Vagina (tissue), 2 donors: ENCODE measurements around the gene TNFRSF13B. TPM values are rescaled to one million over a fixed set of nuclear protein-coding genes. Genes with fewer than 3 reads are reported as not detected.
"Not testable (repeated sequence)": the region's sequence is repeated elsewhere in the genome, so short reads cannot be mapped to it uniquely, and the experiment has no call there.

Source experiments
- DNase-seq, 2 donors: peaks; one replicate each; pipeline ENCODE4 v3.0.0-alpha.2; 2017; ENCODE audit errors: extremely low spot score in 2 of 2
- H3K27ac ChIP-seq: fragments of 200-600 bp; sonication (generic); one replicate; pipeline ENCODE4 v1.5.1; 2019
- H3K27me3 ChIP-seq: fragments of 200-600 bp; sonication (generic); one replicate; pipeline ENCODE4 v1.5.1; 2019
- H3K36me3 ChIP-seq, 2 donors: fragments of 200-600 bp; sonication (generic); one replicate each; pipeline ENCODE4 v1.5.1; 2017 to 2019
- H3K4me1 ChIP-seq: fragments of 200-600 bp; sonication (generic); one replicate; pipeline ENCODE4 v1.5.1; 2019
- H3K4me3 ChIP-seq, 2 donors: fragments of 200-600 bp; sonication (generic); 1 replicate in 1 of 2; 2 replicates in 1 of 2; pipeline ENCODE4 v1.5.1; 2016 to 2019
- H3K9me3 ChIP-seq: fragments of 200-600 bp; sonication (generic); one replicate; pipeline ENCODE4 v1.5.1; 2019
- POLR2A ChIP-seq, 2 donors: fragments of 450-650 bp; IDR thresholded peaks; one replicate each; pipeline ENCODE4 v1.6.1; 2017; ENCODE audit warnings: antibody characterized with exemption in 2 of 2, mild to moderate bottlenecking in 2 of 2, moderate library complexity in 2 of 2
- POLR2AphosphoS5 ChIP-seq, 2 donors: sonication (generic); formaldehyde crosslinking; IDR thresholded peaks; one replicate each; pipeline ENCODE4 v1.9.0; 2017; ENCODE audit warnings: antibody characterized with exemption in 2 of 2, mild to moderate bottlenecking in 2 of 2, low read depth in 1 of 2; ENCODE audit not compliant: insufficient read depth in 1 of 2
- intact Hi-C: fragments of 100-400 bp; cut with DNase I; formaldehyde crosslinking; loops from one replicate; pipeline ENCODE4 v1.15.1; 2023
- total RNA-seq: library from RNA; depleted of rRNA; stranded (reverse); fragments of >200 nt; gene quantifications from one replicate; pipeline ENCODE4 v1.2.3, GENCODE V29; 2016
- TF ChIP-seq, protein P1 (sequence below), 3 experiments: fragments of 450-650 bp in 2 of 3; fragments of 200-600 bp in 1 of 3; sonication (generic) in 1 of 3; IDR thresholded peaks; one replicate each; pipeline ENCODE4 v1.5.1; 2017 to 2019; ENCODE audit warnings: antibody characterized with exemption in 3 of 3, mild to moderate bottlenecking in 2 of 3, moderate library complexity in 2 of 3

Gene TNFRSF13B
- total RNA-seq, 1 donor from 2014 or later, result not detected

DNA sequence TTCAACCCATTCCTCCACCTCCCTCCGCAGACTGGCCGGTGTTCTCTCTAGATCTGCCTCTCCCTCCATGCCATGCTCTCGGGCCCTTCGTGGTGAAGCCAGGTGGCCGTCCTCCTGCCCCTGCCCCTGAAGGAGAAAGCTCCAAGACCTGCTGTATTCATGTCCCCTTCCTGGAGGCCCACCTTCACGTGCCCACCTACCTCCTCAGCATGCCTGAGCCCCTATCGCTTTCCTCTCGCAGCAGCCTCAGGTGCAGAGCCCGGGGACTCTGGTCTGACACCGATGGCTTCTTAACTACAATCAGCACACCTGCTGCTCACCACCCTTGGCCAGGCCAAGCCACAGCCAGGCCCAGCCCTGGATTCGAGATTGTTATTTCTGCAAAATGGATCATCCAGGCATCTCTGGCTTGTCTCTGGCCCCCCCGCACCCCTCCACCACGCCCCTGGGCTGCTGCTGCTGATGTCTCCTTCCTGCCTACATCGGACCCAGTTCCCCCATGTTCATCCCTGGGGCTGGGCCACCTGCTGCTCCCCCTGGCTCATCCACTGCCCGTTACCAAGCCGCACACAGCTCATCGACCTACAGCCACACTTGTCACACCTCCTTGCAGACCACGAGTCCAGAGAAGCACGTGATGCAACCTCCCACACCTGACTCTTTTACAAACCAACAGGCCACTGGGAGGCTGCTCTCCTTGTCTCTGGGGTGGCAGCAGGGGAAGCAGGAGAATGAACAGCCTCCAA is 32.5 kb upstream of the TNFRSF13B start:
- no peaks in the 10 kb centered on the region for H3K27me3 ChIP-seq
- intact Hi-C loops, result loop anchor here (10.0 kb wide), 1 partner anchor 130 kb away; no protein-coding TSS in a partner anchor
- no peaks in the 10 kb centered on the region for H3K9me3 ChIP-seq
- H3K4me3 ChIP-seq, result no peak overlapping the region
- TF ChIP-seq, protein P1, sequence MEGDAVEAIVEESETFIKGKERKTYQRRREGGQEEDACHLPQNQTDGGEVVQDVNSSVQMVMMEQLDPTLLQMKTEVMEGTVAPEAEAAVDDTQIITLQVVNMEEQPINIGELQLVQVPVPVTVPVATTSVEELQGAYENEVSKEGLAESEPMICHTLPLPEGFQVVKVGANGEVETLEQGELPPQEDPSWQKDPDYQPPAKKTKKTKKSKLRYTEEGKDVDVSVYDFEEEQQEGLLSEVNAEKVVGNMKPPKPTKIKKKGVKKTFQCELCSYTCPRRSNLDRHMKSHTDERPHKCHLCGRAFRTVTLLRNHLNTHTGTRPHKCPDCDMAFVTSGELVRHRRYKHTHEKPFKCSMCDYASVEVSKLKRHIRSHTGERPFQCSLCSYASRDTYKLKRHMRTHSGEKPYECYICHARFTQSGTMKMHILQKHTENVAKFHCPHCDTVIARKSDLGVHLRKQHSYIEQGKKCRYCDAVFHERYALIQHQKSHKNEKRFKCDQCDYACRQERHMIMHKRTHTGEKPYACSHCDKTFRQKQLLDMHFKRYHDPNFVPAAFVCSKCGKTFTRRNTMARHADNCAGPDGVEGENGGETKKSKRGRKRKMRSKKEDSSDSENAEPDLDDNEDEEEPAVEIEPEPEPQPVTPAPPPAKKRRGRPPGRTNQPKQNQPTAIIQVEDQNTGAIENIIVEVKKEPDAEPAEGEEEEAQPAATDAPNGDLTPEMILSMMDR (IDR thresholded peaks at IDR 0.05), result no peak
- TF ChIP-seq POLR2AphosphoS5 (IDR thresholded peaks at IDR 0.05; ENCODE audit: insufficient read depth in 1 of 2, low read depth in 1 of 2) (no peak), POLR2A (IDR thresholded peaks at IDR 0.05) (no peak)
- no peak for DNase-seq
- H3K36me3 ChIP-seq, result no peaks in the 10 kb centered on the region
- peaks cover 14% of the 10 kb centered on the region for H3K4me1 ChIP-seq
- H3K27ac ChIP-seq, result no peak overlapping the region

GRCh38 chr17:17002731-17003715 is 31.1 kb upstream of the TNFRSF13B start:
- not testable (repeated sequence) for H3K27me3 ChIP-seq, H3K4me3 ChIP-seq, H3K27ac ChIP-seq, DNase-seq, H3K9me3 ChIP-seq, H3K36me3 ChIP-seq, H3K4me1 ChIP-seq
- intact Hi-C loops, result loop anchor here (10.0 kb wide), 1 partner anchor 132 kb away; no protein-coding TSS in a partner anchor

- Histone ChIP-seq H3K27me3 (no peaks in the 10 kb centered on the region), H3K4me1 (peaks cover 8% of the 10 kb centered on the region), H3K9me3 (no peaks in the 10 kb centered on the region), H3K27ac (no peak overlapping the region), H3K36me3 (no peaks in the 10 kb centered on the region), H3K4me3 (no peak overlapping the region)
- DNase-seq, result no peak
- intact Hi-C loops, result loop anchor here (10.0 kb wide), 1 partner anchor 133 kb away; no protein-coding TSS in a partner anchor
- TF ChIP-seq, protein P1 (IDR thresholded peaks at IDR 0.05), result peak; percentile 93 to 97 (median 93)
- TF ChIP-seq POLR2AphosphoS5 (IDR thresholded peaks at IDR 0.05; ENCODE audit: insufficient read depth in 1 of 2, low read depth in 1 of 2), result peak; percentile 36 to 39
- no peak for TF ChIP-seq POLR2A (IDR thresholded peaks at IDR 0.05)
These were observed 30.1 kb upstream of the TNFRSF13B start for GRCh38 chr17:17001874-17002520.

GRCh38 chr17:17001076-17001777 is 29.3 kb upstream of the TNFRSF13B start:
- TF ChIP-seq, protein P1 (IDR thresholded peaks at IDR 0.05), result no peak
- TF ChIP-seq POLR2A (IDR thresholded peaks at IDR 0.05) (no peak), POLR2AphosphoS5 (IDR thresholded peaks at IDR 0.05; ENCODE audit: insufficient read depth in 1 of 2, low read depth in 1 of 2) (no peak)
- DNase-seq, result no peak
- H3K9me3 ChIP-seq, result no peaks in the 10 kb centered on the region
- peaks cover 8% of the 10 kb centered on the region for H3K4me1 ChIP-seq
- H3K4me3 ChIP-seq, result no peak overlapping the region
- H3K27ac ChIP-seq, result no peak overlapping the region
- no peaks in the 10 kb centered on the region for H3K36me3 ChIP-seq
- intact Hi-C loops, result loop anchor here (10.0 kb wide), 1 partner anchor 134 kb away; no protein-coding TSS in a partner anchor
- no peaks in the 10 kb centered on the region for H3K27me3 ChIP-seq
